HL-60 (cell line): Measurements from ENCODE around the gene TANGO6.

Experiments used
- POLR2AphosphoS5 ChIP-seq: IDR thresholded peaks from 2 replicates; pipeline ENCODE4 v1.6.1; 2012; ENCODE audit warnings: low read depth
- TF ChIP-seq, protein P1 (sequence below): IDR thresholded peaks from one replicate; pipeline ENCODE4 v1.5.1; 2011; ENCODE audit warnings: low read length, control low read depth, inconsistent platforms; ENCODE audit not compliant: insufficient read depth

DNA sequence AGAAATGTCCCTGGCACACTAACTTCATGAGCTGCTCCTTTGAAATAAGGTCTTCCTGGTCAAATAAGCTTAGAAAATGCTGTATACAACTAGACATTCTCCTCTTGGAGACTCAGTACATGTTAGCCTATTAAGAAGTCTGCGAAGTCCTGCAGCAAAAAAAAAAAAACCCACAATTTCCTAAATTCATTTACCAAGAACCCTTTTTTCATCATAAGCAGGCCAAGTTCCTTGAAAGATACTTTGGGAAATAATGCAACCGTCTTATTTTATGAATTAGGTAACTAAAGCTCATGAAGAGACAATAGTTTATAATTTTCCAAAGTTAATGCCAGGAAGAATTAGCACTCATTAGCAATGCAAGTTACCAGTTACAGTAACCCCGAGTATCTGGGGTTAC lies 213.1 kb downstream of the TANGO6 start:
- TF ChIP-seq POLR2AphosphoS5: no peak
- TF ChIP-seq, protein P1, sequence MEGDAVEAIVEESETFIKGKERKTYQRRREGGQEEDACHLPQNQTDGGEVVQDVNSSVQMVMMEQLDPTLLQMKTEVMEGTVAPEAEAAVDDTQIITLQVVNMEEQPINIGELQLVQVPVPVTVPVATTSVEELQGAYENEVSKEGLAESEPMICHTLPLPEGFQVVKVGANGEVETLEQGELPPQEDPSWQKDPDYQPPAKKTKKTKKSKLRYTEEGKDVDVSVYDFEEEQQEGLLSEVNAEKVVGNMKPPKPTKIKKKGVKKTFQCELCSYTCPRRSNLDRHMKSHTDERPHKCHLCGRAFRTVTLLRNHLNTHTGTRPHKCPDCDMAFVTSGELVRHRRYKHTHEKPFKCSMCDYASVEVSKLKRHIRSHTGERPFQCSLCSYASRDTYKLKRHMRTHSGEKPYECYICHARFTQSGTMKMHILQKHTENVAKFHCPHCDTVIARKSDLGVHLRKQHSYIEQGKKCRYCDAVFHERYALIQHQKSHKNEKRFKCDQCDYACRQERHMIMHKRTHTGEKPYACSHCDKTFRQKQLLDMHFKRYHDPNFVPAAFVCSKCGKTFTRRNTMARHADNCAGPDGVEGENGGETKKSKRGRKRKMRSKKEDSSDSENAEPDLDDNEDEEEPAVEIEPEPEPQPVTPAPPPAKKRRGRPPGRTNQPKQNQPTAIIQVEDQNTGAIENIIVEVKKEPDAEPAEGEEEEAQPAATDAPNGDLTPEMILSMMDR: no peak
